HG03139 (cell line): ENCODE data around the gene SPECC1.
"Not testable (repeated sequence)": the region's sequence is repeated elsewhere in the genome, so short reads cannot be mapped to it uniquely, and the experiment has no call there.

Experiments used
- ATAC-seq: cut with Tn5 transposase; IDR thresholded peaks from one replicate; pipeline ENCODE4 v1.9.1; 2021; ENCODE audit not compliant: unreplicated experiment

The SPECC1 gene

DNA sequence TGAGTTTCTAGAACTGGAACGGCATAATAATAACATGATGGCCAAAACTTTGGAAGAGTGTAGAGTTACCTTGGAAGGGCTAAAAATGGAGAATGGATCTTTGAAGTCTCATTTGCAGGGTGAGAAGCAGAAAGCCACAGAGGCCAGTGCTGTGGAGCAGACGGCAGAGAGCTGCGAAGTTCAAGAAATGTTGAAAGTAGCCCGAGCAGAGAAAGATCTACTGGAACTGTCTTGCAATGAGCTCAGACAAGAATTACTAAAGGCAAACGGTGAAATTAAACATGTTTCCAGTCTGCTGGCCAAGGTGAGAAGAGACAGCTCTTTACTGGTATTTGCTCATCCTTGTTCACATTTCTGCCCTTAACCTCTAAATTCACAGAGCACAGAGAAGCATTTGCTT lies 196.4 kb downstream of the SPECC1 start:
- ATAC-seq = no peak

DNA sequence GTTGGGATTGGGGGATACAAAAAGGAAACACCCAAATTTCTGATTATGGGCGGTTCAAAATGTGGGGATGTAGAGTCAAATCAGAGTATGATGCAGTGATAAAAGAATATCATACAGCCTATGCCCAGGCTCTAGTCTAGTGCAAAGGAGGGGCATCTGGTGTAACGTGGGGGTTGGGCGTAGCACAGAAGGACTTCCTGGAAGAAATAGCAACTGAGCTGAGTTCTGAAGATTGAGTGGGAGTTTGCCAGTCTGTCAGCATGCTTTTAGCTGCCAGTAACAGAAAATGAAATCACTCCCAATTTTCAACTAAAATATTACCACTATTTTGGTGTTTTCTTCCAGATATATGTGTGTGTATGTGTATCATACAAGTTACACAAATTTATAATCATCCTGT lies 196.9 kb downstream of the SPECC1 start:
- ATAC-seq = no peak

DNA sequence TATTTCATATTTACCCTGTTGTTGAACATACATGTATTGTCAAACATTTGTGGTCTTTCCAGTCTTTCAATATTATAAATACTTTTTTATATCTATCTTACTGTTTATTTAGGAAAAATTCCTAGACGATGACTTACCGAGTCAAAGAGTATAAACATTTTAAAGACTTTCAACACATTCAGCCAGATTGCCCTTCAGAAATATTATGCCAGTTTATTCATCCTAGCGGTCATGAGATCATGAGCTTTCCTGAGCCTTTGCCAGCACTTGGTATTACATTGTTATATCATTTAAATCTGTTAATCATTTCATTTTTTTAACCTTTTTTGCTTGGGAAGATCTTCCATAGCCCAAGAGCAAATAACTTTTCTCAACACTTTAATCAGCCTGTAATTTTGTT lies 197.4 kb downstream of the SPECC1 start:
- ATAC-seq = no peak

DNA sequence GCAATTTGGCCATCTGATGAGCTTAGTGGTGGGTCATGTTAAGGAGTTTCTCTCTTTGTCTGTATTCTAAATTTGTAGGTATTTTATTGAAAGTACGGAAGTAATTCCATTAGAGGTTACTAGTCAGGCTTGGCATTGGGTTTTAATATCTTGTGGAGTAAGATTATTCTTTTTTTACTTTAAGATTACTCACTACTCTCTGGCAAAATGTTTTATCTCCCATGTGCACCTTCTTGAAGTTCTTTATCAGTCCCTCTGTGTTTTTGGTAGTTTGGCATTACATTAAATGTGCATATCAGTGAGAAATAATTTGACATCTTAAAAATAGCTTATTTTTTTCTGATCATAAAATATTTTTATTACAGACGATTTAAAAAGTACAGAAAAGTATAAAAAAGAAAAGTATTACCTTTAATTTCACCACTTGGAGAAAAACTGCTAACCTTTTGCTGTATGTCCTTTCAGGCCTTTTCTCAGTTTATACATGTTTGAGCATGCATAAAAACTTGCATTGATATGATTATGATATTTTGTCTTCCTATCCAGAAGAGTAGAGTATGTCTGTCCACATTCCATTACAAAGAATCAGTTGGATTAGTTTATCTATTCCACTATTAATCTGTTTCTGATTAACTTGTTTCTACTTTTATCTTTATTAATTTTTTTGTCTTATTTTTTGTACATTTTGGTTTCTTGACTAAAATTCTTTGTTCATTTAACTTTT lies 198.3 kb downstream of the SPECC1 start:
- no peak for ATAC-seq

DNA sequence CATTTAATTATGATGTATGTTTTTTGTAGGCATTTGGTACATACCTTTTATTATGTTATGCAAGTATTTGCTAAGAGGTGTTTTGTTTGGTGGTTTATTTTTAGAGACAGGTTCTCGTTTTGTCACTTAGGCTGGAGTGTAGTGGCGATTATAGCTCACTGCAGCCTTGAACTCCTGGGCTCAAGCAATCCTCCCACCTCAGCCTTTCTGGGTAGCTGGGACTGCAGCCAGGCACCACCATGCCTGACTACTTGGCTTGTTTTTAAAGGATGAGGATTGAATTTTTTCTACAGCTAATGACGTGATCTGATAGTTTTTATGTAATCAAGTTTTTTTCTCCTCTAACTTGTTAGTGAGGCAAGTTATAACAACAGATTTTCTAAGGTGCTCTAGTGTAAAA lies 199.6 kb downstream of the SPECC1 start:
- no peak for ATAC-seq

DNA sequence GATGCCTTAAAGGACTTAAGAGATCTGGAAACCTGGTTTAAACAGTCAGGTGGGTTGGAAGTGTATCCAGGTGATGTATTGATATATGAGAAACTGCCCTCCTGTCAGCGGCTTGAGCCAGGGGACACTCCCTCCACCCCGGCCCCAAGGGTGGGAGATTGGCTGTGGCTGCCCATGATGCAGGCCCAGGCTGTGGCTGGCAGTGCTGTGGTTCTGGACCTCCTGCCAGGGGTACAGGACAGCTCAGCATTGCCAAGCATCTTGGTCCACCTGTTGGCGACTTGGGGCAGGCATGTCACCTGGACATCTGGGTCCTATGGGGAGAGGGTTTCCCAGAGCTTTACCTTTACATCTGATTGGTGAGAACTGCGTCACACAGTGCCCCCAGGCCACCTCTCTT lies 201.0 kb downstream of the SPECC1 start:
- ATAC-seq = no peak

DNA sequence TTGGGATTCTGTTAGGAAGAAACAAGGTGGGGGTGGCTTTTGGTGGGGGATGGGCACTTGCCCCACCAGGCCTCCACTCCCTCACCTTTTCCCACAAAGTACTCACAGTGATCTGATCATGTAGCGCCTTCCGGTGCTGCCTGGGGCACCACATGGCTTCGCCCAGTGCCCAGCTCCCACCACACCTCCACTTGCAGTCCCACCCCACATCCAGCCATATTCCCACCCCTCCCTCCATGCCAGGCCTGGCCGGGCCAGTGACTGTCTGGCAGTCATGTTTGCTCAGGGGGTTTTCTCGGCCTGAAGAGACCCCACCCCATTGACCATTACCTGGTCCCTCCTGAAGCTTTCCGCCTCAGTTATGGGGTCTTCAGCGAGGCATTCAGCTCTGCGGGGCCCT lies 201.5 kb downstream of the SPECC1 start:
- ATAC-seq = no peak

DNA sequence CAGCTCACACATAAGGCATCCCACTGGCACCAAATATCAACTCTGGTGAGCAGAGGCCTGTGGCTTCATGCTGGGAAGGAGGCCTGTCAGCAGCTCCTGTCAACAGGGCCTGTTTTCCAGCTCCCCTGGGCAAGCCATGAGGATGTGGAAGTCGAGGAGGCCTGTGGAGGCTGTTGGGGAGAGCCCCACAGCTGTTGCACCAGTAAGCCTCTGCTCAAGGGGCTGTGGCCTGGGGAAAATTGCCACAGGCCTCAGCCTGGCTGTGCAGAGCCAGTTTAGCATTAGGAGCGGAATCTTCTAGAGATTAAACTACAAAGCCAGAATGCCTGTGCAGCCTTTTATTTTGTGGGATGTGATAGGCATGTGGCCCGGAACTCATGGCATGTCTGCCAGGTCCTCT lies 202.1 kb downstream of the SPECC1 start:
- no peak for ATAC-seq

DNA sequence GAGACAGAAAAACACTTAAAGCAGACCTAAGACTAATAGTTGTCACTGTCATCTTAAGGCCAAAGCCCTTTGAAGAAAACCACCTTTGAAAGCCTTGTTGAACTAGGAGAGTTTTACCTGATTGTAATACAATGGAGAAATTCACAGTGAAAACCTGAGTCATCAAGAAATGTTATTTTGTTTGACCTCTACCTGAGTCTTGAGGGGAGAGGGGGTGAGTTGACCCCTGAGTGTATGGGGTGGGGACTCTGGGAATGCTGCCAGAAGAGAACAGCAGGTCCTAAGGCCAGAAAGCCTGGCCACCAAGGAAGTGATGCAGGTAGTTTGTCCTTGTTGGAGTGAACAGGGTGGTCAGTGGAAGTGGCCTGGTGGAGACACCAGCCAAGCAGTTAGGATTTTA lies 204.3 kb downstream of the SPECC1 start:
- no peak for ATAC-seq

DNA sequence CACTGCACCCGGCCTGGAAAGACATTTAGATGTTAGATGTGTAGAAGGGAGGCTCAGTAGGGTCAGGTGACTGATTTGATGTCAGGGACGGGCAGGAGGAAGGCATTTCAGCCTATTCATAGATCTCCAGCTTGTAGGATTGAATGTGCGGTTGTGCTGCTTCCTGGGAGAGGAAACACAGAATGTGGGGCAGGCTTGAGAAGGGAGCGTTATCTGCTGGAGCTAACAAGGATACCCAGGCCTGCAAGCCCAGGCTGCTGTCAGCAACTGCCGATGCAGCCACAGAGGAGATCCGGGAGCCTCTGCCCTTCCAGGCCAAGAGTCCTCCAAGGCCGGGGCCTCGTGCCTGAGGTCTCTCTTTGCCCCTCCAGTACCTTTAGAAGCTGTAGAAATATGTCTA lies 205.6 kb downstream of the SPECC1 start:
- ATAC-seq = no peak

DNA sequence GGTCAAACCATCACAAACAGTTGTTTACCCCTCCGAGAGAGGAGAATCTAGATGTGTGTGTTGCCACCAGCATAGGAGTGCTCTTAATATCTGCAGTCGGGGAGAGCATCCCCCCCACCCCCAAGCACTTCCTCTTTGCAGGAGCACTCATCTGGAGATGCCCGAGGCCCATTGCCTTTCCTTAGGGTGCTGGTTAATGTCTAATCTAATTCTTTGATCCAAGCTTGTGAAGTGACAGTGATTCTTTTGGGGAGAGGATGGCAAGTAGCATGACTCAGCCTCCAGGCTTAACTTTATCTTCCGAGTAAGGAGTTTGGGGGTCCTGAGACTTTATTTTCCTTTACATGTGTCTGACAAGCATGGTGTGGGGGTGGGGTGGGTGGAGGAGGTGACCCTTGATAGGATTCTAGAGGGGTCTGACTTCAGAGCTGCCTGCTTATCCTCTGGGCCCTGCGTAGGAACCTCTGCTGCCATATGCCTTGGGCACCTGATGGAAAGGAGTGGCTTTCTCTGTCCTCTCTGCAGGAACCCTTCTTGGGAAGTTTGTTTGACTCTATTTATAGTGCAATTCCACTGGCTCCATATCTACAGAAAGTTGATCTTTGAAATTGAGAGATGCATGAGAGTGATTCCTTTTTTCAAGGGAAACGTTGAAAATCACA lies 207.1 kb downstream of the SPECC1 start:
- no peak for ATAC-seq

DNA sequence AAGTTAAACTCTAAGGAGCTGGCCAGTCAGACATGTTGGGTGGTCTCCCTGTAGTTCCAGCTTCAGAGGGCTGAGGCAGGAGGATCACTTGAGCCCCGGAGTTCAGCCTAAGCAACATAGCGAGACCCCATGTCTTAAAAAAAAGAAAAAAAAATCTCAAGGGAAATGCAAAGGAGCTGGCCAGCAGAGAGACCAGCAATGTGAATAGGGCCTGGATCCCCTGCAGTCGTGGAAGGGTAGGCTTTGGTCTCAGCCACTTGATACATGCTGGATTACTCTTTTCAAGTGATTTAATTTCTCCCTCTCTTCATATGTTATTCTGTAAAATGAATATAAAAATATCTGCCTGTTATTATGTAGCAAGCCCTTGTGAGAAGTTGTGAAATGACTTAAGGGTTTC lies 207.7 kb downstream of the SPECC1 start:
- ATAC-seq = no peak

DNA sequence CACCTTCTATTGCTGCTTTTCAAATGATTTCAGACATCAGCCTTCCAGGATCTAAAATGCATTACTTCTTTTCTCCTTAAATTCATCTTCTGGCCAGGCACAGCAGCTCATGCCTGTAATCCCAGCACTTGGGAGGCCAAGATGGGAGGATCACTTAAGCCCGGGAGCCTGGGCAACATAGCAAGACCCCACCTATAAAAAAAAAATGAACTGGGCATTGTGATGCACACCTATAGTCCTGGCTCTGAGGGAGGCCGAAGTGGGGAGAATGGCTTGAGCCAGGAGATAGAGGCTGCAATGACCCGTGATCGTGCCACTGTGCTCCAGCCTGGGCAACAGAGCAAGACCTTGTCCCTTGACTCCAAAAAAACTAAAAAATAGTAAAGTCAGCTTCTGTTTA lies 208.5 kb downstream of the SPECC1 start:
- ATAC-seq = no peak

DNA sequence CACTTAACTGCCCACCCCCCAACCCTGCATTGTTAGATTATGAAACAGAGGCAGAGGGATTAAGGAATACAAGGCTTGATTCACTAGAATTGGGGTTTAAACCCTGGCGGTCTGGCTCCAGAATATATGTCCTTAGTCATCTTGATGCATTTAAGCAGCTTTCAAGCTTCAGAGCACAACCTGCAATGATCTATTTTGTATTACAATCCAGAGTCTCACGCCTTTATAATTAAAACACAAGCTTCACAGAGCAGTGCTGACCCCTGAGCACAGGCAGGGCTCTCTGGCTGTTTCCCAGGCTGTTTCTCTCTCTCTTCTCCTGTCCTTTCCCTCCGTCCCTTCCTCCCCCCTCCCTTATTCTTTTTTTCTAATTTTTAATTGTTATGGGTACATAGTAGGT lies 209.1 kb downstream of the SPECC1 start:
- ATAC-seq = no peak

DNA sequence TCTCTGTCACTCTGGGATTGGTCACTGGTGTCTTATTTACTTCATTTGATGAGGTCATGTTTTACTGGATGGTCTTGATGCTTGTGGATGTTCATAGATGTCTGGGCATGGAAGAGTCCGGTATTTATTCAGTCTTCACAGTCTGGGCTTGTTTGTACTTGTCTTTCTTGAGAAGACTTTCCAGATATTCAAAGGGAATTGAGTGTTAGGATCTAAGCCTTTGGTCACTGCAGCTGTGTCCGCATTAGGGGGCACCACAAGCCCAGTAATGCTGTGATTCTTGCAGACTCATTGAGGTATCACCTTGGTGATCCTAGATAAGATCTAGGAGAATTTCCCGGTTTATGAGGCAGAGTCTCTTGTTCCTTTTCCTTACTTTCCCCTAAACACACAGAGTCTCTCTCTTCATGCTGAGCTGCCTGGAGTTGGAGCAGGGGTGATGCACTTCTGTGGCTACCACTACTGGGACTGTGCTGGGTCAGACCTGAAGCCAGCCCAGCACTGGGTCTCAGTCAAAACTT lies 214.7 kb downstream of the SPECC1 start:
- no peak for ATAC-seq

DNA sequence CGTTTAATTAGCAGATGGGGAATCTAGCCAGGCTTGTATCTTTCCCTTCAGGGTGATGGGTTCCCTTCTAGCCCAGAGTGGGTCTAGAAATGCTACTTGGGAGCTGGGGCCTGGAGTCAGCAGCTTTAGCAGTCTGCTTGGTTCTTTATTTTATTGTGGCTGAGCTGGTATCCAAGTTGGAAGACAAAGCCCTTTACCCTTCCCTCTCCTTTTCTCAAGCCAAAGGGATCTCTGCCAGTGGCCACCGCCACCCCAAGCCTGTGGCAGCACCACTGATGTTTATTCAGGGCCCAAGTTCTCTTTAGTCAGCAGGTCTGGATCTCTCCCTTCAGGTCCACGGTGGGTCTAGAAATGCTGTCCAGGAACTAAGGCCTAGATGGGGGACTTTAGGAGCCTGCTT lies 215.2 kb downstream of the SPECC1 start:
- ATAC-seq = no peak

DNA sequence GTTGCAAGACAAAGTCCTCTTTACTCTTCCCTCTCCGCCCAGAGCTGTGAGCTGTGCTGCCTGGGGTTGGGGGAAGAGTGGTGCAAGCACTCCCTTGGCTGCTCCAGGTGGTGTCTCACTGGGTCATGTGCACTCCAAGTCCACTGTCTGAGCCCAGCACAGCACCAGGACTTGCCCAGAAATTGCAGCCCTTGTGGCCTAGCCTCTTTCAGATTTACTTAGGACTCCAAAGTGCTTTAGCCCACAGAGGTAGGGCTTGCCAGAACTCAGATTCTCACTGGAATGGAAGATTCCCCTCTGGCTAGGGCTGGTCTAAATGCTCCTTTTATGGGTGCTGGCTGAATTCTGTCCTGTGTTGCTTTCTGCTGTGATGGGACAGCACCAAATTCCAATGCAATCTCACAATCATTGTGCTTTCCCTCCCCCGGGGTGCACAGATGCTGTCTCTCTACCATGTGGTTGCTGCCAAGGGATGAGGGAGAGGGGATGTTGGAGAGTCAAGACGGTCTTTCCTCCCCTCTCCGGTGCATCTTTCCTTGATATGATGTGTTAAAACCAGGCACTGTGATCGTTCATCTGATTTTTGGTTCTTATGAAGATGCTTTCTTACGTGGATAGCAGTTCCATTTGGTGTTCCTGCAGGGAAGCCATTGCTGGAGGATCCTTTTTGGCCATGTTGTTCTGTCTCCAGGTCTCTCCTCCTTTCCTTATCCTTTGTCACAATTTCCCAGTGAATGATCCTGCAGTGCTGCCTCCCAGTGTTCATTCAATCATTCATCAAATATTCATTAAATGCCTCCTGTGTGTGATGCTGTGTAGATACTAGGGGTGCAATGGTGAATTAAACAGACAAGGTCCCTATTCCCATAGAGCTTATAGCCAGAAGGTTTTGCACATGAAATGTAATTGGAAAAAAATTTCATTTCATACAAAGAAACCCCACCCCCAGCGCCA lies 216.3 kb downstream of the SPECC1 start:
- ATAC-seq = no peak

DNA sequence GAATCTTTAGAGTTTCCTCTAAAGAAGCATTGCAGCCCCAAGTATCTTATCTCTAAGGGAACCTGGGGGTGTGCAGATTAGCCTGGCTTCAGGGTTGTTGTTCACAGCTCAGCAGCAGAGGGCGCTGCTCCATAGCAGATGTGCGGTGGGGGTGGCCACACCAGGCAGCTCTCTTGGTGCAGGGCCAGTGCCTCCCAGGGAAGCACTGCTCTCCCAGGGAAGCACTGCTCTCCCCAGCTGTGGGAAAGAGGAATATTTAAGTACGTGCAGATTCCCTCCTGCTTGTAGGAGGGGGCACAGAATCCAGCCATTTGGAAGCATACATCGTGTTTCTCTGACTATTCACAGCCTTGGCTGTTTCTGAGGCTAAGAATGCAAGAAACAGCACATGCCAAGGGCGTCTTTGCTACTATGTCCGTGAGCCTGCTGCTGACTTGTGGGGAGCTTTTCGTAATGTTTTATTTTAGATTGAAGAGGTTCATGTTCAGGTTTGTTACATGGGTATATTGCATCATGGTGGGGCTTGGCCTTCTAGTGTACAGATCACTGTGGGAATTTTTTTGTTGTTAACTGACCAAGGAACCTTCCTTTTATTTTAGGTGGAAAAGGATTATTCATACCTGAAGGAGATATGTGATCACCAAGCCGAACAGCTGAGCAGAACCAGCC lies 217.8 kb downstream of the SPECC1 start:
- ATAC-seq = no peak

DNA sequence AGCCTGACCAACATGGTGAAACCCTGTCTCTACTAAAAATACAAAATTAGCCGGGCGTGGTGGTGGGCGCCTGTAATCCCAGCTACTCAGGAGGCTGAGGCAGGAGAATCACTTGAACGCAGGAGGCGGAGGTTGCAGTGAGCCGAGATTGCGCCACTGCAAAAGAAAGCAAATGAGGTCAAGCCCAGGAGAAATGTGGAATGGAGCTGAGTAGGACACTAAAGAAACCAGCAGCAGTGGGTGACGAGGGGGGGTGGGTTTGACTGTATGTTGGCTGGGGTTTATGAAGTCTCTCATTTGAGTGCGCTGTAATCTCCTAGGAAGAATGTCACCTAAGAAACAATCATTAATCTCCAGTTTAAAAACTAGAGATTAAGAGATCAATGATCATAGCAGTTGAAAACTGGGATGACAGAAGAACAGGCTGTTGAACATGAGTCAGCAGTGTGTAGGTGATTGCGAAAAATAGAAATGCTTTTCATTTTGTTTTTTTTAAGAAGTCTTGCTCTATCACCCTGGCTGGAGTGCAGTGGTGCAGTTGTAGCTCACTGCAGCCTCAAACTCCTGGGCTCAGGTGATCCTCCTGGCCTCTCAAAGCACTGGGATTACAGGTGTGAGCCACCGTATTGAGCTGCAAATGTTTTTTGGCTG lies 218.7 kb downstream of the SPECC1 start:
- not testable (repeated sequence) for ATAC-seq

DNA sequence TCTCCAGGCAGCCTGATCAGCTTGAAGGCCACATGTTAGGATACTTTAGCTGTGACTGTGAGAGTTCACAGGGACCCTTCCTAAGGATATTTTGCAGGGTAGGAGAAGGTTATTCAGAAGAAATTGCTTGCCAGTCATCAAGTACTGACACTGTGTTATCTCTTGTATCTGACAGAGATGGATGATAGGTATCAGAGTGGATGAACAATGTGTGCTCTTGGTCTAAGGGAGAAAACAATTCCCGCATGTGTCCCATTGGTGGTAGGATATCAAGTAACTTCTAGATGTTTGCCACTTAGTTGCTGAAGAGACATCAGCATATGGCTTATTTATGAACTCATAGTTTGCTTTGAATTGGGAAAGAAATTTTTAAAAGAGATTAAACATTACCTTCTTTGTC lies 219.3 kb downstream of the SPECC1 start:
- no peak for ATAC-seq

DNA sequence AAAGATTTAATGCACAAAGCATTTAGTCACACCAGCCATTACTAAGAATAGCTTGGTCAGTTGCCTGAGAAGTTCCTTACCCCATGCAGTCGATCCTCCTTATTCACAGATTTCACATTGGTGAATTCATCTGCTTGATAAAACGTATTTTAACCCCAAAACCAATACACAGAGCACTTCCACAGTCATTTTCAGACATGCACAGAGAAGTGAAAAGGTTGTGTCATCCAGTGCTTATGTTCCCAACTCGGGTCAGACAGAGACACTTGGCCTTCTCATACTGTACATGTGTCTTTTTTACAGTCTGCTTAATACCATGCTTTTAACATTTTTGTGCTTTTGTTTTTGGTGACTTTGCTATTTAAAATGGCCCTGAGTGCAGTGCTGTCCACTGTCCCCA lies 219.7 kb downstream of the SPECC1 start:
- no peak for ATAC-seq
